Activated CD8-positive, alpha-beta memory T cell treated with anti-CD3 and anti-CD28 coated beads, Interleukin-2, amount 50 U/mL, for 4 hours (primary cell): ENCODE measurements around the gene MMP24OS.
"Not testable (repeated sequence)": the region's sequence is repeated elsewhere in the genome, so short reads cannot be mapped to it uniquely, and the experiment has no call there.

Experiments
- DNase-seq: peaks from one replicate; pipeline ENCODE4 v3.0.0-alpha.2; 2020

The MMP24OS gene

GRCh38 chr20:35273449-35274171 lies 4.3 kb downstream of the MMP24OS start:
- no peak for DNase-seq

GRCh38 chr20:35271904-35272303 lies 6.0 kb downstream of the MMP24OS start:
- no peak for DNase-seq

GRCh38 chr20:35271073-35271882 lies 6.6 kb downstream of the MMP24OS start:
- no peak for DNase-seq

GRCh38 chr20:35270021-35270902 lies 7.7 kb downstream of the MMP24OS start:
- DNase-seq: no peak

- DNase-seq: peak; percentile 50
Observed at GRCh38 chr20:35269055-35269781, 8.7 kb downstream of the MMP24OS start.

GRCh38 chr20:35267092-35267491 lies 10.8 kb downstream of the MMP24OS start:
- no peak for DNase-seq

- no peak for DNase-seq
Observed at GRCh38 chr20:35264755-35265154, 13.2 kb downstream of the MMP24OS start.

GRCh38 chr20:35263532-35264341 lies 14.2 kb downstream of the MMP24OS start:
- DNase-seq: no peak

GRCh38 chr20:35262731-35263531 lies 15.0 kb downstream of the MMP24OS start:
- not testable (repeated sequence) for DNase-seq

GRCh38 chr20:35262321-35262720 lies 15.6 kb downstream of the MMP24OS start:
- not testable (repeated sequence) for DNase-seq

GRCh38 chr20:35260426-35260825 lies 17.5 kb downstream of the MMP24OS start:
- no peak for DNase-seq

GRCh38 chr20:35257175-35257909 lies 20.6 kb downstream of the MMP24OS start:
- DNase-seq: no peak

- no peak for DNase-seq
Observed at GRCh38 chr20:35254448-35254999, 23.4 kb downstream of the MMP24OS start.

GRCh38 chr20:35253010-35253409 lies 24.9 kb downstream of the MMP24OS start:
- DNase-seq: no peak

GRCh38 chr20:35252598-35252997 lies 25.3 kb downstream of the MMP24OS start:
- not testable (repeated sequence) for DNase-seq

GRCh38 chr20:35252037-35252461 lies 25.9 kb downstream of the MMP24OS start:
- DNase-seq: no peak

GRCh38 chr20:35251613-35251940 lies 26.3 kb downstream of the MMP24OS start:
- DNase-seq: no peak

- DNase-seq: no peak
Observed at GRCh38 chr20:35248641-35249475, 29.1 kb downstream of the MMP24OS start.

- DNase-seq: no peak
Observed at GRCh38 chr20:35246723-35247122, 31.2 kb downstream of the MMP24OS start.
